ENCODE results near the gene PSMD12. TPM values are rescaled to one million over a fixed set of nuclear protein-coding genes. Genes with fewer than 3 reads are reported as not detected.

PSMD12 gene
- total and polyA plus RNA-seq, 11 donors, result 18.2 to 57.5 (median 46.5) TPM

DNA sequence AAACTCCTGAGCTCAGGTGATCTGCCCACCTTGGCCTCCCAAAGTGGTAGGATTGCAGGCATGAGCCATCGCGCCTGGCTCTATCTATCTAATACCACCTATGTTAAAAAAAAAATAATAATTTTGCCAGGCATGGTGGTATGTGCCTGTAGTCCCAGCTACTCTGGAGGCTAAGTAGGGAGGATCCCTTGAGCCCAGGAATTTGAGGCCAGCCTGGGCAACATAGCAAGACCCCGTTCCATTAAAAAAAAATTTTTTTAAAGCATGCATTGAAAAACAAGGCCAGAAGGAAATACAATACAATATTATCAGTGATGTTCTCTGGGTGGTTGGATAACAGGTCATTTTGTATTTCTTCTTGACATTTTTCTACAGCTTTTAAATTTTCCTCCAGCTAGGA, 76.1 kb downstream of the PSMD12 start:
- WGBS, 4 donors, result 62 to 85% (median 77%) methylated on average over 3 of the region's 3 CpGs
- no peak for DNase-seq
- H3K36me3 ChIP-seq, result no peaks in the 10 kb centered on the region
- H3K9me3 ChIP-seq, result peaks cover 0 to 6% (median 0%) of the 10 kb centered on the region in 12 donors
- intact Hi-C loops (cut with DNase I), result loop anchor here in 7 of 10 donors (5.0 to 10.0 kb wide), 5 partner anchors 45 to 575 kb away; partner anchors contain the start of gene HELZ (in 1 of the 7)
- no peak for TF ChIP-seq POLR2A (IDR thresholded peaks at IDR 0.05)
- TF ChIP-seq, protein P1, sequence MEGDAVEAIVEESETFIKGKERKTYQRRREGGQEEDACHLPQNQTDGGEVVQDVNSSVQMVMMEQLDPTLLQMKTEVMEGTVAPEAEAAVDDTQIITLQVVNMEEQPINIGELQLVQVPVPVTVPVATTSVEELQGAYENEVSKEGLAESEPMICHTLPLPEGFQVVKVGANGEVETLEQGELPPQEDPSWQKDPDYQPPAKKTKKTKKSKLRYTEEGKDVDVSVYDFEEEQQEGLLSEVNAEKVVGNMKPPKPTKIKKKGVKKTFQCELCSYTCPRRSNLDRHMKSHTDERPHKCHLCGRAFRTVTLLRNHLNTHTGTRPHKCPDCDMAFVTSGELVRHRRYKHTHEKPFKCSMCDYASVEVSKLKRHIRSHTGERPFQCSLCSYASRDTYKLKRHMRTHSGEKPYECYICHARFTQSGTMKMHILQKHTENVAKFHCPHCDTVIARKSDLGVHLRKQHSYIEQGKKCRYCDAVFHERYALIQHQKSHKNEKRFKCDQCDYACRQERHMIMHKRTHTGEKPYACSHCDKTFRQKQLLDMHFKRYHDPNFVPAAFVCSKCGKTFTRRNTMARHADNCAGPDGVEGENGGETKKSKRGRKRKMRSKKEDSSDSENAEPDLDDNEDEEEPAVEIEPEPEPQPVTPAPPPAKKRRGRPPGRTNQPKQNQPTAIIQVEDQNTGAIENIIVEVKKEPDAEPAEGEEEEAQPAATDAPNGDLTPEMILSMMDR (IDR thresholded peaks at IDR 0.05), result no peak
- no peak for ATAC-seq
- H3K4me1 ChIP-seq, result peaks cover 0 to 28% (median 19%) of the 10 kb centered on the region in 12 donors
- H3K27ac ChIP-seq, result no peak overlapping the region
- no peak overlapping the region for H3K4me3 ChIP-seq
- no peaks in the 10 kb centered on the region for H3K27me3 ChIP-seq

DNA sequence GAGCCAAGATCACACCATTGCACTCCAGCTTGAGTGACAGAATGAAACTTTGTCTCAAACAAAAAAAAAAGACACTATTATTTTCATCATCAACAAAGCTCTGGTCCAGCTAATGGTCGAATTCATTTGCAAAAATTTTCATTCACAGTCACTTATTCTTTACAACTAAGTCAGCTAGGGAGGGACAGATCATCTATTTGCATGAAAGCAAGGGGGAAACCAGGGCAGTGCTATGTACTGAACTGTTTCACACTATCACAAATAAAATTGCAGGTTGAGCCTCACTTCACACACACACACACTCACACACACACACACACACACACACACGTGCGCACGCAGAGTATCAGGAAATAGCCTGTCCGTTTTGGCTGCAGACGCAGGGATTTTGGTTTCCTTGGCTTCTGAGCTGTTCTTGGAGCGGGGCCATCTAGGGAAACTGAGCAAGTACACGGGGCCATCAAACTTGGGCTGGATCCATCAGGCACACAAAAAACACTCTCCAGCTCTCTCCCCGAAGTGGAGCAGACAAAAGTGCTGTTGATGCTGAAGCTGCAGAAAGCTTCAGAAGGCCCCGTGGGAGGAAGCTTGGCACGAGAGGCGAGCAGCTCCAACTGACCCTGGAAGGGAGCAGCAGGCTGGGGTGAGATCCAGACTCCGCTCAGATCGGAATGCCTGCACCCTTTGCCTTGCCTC, 77.0 kb downstream of the PSMD12 start:
- peaks cover 0 to 28% (median 19%) of the 10 kb centered on the region in 12 donors for H3K4me1 ChIP-seq
- H3K4me3 ChIP-seq, result no peak overlapping the region
- H3K36me3 ChIP-seq, result no peaks in the 10 kb centered on the region
- peaks cover 0 to 6% (median 0%) of the 10 kb centered on the region in 12 donors for H3K9me3 ChIP-seq
- H3K27me3 ChIP-seq, result no peaks in the 10 kb centered on the region
- peak; percentile 80 to 92 (median 86) for DNase-seq
- TF ChIP-seq, protein P1 (IDR thresholded peaks at IDR 0.05), result no peak
- no peak for TF ChIP-seq POLR2A (IDR thresholded peaks at IDR 0.05)
- intact Hi-C loops (cut with DNase I), result loop anchor here in 2 of 10 donors (5.0 to 10.0 kb wide), 2 partner anchors 42 to 65 kb away; partner anchors contain the start of gene HELZ (in 1 of the 2)
- peak; percentile 83 to 91 (median 90) for ATAC-seq
- peak overlapping the region in 2 of 12 donors; percentile 3 to 32 for H3K27ac ChIP-seq
- WGBS, 4 donors, result 12 to 31% (median 18%) methylated on average over 14 of the region's 14 CpGs

Other genes with a start within 250 kb of the PSMD12 start
- 10 to 100 TPM; 26.3 to 48.4 (median 32.5) TPM for gene HELZ, start 121.4 kb downstream of the PSMD12 start, total RNA-seq
- gene HELZ, start 121.4 kb downstream of the PSMD12 start, polyA plus RNA-seq, result 1 to 10 TPM; 5.1 to 7.0 TPM
- 10 to 100 TPM in 6 of 9 donors, 1 to 10 TPM in 3; 8.4 to 20.8 (median 11.3) TPM for gene PITPNC1, start 10.7 kb upstream of the PSMD12 start, total RNA-seq
- 10 to 100 TPM in 1 of 2 donors, 1 to 10 TPM in 1; 7.0 to 15.8 TPM for gene PITPNC1, start 10.7 kb upstream of the PSMD12 start, polyA plus RNA-seq

Measured in heart left ventricle (tissue), 16 donors.